Endometrial microvascular endothelial cells (primary cell): ENCODE results near the gene PANK1. TPM values are rescaled to one million over a fixed set of nuclear protein-coding genes. Genes with fewer than 3 reads are reported as not detected.

ENCODE experiments used
- in situ Hi-C: cut with HindIII; loops from 2 replicates; pipeline ENCODE4 v1.10.0; 2017; ENCODE audit warnings: low sequenced_read_pairs, low pct_unique_long_range_greater_than_20kb; ENCODE audit errors: inconsistent ontology term
- total RNA-seq: library from RNA; depleted of rRNA; stranded (reverse); fragments of >200 nt; gene quantifications from one replicate; pipeline ENCODE4 v1.2.3, GENCODE V29; 2015; ENCODE audit errors: inconsistent ontology term

PANK1 gene
- total RNA-seq, 1 donor from 2014 or later: 3.1 TPM

DNA sequence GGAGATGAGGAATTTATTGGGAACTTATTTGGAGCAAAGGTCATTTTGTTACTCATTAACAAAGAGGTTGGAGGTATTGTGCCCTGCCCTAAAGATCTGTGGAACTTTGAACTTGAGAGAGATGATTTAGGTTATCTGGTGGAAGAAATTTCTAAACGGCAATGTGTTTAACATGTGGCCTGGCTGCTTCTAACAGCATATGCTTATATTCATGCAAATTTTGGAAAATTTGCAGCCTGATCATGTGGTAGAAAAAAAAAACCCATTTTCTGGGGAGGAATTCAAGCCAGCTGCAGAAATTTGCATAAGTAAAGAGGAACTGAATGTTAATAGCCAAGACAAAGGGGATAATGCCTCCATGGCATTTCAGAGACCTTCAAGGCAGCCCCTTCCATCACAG is 10.7 kb upstream of the PANK1 start:
- in situ Hi-C loops: no loop called here

DNA sequence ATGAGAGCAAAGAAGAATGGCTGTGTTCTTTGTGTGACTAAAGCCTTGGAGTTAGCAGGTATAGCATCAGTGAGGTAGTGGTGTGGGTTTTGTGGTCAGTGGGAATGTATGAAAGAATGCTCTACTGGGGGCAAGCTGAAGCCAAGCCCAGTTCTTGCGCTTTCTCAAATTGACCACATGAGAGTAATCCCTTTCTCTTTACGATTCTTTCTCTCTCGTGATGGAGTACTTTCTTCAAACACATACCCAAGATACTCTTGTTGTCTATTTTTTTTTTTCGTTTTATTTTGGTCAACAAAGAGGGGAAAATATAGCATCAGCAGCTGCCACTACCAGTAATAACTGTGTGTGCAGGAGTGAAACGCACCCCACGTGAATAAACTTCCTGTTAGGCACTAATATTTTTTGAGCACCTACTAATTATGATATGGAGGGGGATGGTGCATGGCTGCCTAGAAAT is 8.4 kb upstream of the PANK1 start:
- in situ Hi-C loops: no loop called here

DNA sequence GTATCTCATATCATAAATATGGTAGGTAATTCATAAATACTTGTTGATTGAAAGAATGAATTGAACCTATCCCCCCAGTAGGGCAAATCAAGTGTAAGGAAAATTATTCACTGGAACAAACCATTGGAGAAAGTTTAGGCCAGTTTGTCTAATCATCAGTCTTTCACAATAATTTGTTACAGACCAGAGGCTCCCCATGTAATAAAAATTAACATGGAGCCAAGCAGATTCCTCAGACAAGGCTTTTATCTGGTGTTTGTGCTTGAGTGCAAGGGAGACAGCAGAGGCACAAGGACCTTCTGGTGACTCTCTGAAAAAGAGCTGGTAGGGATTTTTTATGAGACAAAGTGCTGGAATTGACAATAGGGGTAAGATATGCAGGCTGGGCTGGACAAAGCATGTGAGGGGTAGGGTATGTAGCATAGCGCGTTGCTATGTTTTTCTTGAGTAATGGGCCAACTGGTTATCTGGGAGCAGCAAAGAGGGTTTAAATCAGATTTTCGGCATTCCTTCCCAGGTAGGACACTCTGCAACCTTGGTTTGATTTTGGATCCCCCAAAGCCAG is 7.8 kb upstream of the PANK1 start:
- in situ Hi-C loops: no loop called here

DNA sequence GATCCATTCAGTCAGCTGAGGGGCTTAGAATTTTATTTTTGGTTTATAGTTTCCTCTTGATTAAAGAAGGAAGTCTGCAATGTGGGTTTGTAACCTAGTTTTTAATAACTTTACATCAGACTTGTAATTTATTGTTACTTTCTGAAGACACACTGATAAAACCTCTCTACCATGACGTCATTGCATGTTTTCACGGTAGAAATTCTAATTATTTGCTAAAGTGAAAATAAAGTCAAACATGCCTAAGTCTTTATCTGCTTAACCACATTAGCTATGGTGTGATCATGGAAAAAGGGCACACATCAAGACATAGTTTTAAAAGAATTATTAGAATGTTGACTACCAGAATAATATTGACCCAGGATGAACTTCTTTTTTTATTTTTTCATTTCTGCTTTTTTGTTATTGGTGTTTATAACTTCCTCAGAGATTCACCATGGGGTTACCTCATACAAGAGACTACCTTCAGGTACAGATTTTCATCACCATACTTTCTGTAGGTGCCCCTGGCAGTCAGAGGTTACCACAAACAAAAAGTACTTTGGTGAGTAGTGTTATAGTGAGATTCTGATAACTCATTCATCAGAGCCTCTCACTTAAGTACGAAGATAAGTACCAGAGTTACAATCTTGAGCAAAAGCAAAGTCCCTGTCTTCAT is 7.0 kb upstream of the PANK1 start:
- in situ Hi-C loops: no loop called here

DNA sequence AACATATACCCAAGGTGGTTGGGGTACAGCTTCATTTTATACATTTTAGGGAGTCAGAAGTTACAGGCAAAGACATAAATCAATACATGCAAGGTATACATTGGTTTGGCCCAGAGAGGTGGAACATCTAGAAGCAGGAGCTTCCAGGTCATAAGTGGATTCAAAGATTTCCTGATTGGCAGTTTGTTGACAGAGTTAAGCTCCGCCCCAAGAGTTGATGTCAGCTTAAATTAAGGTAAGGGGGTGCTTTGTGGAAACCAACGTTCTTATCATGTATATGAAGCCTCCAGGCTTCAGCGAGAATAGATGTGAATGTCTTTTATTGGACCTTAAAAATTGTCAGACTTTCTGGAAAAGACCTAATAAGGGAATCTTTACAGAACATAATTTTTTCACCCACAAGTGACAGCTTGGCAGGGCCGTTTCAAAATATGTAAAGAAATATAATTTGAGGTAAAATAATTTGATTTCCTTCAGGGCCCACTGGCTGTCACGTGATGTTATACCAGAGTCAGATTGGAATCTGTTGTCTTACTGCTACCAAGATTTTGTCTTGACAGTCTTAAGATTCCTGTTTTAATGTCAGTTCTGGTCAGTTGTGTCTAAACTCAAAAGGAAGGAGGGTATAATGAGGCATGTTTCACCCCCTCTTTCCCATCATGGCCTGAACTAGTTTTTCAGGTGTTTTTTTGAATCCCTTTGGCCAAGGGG is 6.3 kb upstream of the PANK1 start:
- in situ Hi-C loops: no loop called here

- in situ Hi-C loops: no loop called here
These were observed 4.0 kb upstream of the PANK1 start for GRCh38 chr10:89649051-89649450.

GRCh38 chr10:89648074-89648473 is 3.0 kb upstream of the PANK1 start:
- in situ Hi-C loops: no loop called here

GRCh38 chr10:89646889-89647657 is 2.0 kb upstream of the PANK1 start:
- in situ Hi-C loops: no loop called here

- in situ Hi-C loops: no loop called here
These were observed 715 bp upstream of the PANK1 start for GRCh38 chr10:89645742-89646172.

DNA sequence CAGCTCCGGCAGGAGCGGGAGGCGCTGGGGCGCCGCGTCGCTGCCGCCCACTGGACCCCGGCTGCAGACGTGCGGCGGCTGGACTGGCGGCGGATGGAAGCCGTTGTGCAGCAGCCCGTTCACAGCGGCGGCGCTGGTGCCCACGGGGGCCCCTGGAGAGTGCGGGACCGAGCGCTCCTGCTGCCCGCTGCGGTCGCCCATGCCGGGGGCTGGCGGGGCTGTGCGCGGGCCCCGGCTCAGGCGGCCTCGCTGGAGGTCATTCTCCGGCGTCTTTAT is 413 bp downstream of the PANK1 start:
- in situ Hi-C loops: no loop called here

- in situ Hi-C loops: no loop called here
These were observed 991 bp downstream of the PANK1 start for GRCh38 chr10:89643812-89644690.

DNA sequence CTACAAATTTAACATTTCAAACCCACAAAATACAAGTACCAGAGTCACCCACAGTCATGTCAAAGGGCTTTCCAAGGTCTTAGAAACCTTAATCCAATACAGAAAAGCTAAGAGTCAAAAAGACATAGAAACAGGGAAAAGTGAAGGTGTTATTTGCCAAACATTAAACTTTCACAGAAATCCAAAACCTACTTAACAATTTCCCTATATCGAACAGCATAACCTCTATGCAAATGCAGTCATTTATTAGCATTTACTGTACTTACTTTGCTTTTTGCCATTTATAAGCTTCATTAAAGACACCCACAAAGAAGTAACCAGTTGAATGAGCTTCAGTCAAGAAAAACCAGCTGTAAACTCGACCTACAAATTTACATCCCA is 1.6 kb downstream of the PANK1 start:
- in situ Hi-C loops: no loop called here

DNA sequence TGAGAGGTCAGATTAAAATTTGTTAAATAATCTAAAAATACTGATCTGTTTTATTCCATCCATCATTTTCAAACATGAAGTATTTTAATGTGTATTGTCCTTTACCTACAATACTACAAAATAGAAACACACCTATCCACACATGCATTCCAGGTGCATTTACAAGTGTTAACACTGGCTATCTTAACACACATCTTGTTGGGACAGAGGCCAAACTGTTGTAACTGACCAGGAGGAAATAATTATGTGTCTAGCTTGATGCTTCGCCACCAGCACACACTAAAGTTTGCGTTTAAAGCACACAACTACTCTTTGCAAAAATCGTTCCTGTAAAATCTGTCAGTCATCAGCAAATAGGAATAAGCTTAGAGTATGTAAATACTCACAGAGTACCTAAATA is 2.8 kb downstream of the PANK1 start:
- in situ Hi-C loops: no loop called here

- in situ Hi-C loops: no loop called here
These were observed 4.8 kb downstream of the PANK1 start for GRCh38 chr10:89640241-89640640.

GRCh38 chr10:89639326-89639725 is 5.7 kb downstream of the PANK1 start:
- in situ Hi-C loops: no loop called here

DNA sequence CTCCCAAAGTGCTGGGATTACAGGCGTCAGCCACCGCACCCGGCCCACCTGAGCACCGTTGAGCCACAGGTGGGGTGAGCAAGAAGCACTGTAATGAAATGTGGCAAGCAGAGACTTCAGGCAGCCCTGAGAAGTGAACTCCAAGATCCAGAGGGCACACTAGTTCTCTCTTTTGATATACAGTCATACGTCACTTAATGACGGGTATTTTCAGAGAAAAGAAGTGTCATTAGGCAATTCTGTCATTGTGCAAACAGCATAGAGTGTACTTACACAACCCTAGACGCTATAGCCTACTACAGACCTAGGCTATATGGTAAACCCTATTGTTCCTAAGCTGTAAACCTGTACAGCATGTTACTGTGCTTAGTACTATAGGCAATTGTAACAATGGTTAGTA is 7.9 kb downstream of the PANK1 start:
- in situ Hi-C loops: no loop called here

GRCh38 chr10:89634637-89635036 is 10.4 kb downstream of the PANK1 start:
- in situ Hi-C loops: no loop called here

DNA sequence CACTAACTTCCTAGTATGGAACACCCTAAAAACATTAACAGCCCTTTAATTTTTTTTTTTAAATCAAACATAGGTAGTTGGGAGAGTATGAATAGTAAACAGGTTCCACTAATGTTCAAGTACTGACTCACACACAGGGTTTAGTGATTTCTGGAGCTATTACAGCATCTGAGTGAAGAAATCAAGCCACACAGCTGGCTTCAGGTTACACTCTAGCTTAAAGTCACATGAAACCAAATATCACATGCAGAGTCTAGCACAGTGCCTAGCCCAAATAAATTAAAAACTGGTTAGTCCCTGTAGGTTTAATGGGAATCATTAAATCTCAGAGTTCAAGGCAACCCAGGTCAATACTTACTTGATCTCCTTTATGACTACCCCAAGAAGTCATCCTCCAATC is 11.6 kb downstream of the PANK1 start:
- in situ Hi-C loops: no loop called here

- in situ Hi-C loops: no loop called here
These were observed 12.2 kb downstream of the PANK1 start for GRCh38 chr10:89632824-89633223.
